Prostate gland (tissue), 2 donors: Measurements from ENCODE around the gene GTF2F1. TPM values are rescaled to one million over a fixed set of nuclear protein-coding genes. Genes with fewer than 3 reads are reported as not detected.

Experiments used
- DNase-seq: peaks from one replicate; pipeline ENCODE4 v3.0.0-alpha.2; 2019; ENCODE audit warnings: low spot score
- H3K27ac ChIP-seq, 2 donors: fragments of 200-600 bp; sonication (generic); 2 replicates each; pipeline ENCODE4 v1.5.1; 2017 to 2019
- H3K27me3 ChIP-seq: fragments of 200-600 bp; sonication (generic); replicated peaks from 2 replicates; pipeline ENCODE4 v1.5.1; 2019; ENCODE audit not compliant: insufficient read depth
- H3K36me3 ChIP-seq, 2 donors: fragments of 200-600 bp; sonication (generic); 1 replicate in 1 of 2; 2 replicates in 1 of 2; pipeline versions ENCODE4 v1.5.1 to v1.8.1; 2017 to 2019
- H3K4me1 ChIP-seq: fragments of 200-600 bp; sonication (generic); replicated peaks from 2 replicates; pipeline ENCODE4 v1.5.1; 2019
- H3K4me3 ChIP-seq, 2 donors: fragments of 200-600 bp; sonication (generic); 2 replicates each; pipeline ENCODE4 v1.5.1; 2017 to 2019
- H3K9me3 ChIP-seq: fragments of 200-600 bp; sonication (generic); 2 replicates; pipeline ENCODE4 v1.5.1; 2017
- POLR2A ChIP-seq: fragments of 450-650 bp; IDR thresholded peaks from one replicate; pipeline ENCODE4 v1.6.1; 2016; ENCODE audit warnings: antibody characterized with exemption, mild to moderate bottlenecking
- POLR2AphosphoS5 ChIP-seq: sonication (generic); formaldehyde crosslinking; IDR thresholded peaks from one replicate; pipeline ENCODE4 v1.6.1; 2017; ENCODE audit warnings: antibody characterized with exemption
- WGBS: methylation state at CpG from one replicate; pipeline ENCODE4 v1.1.5; 2018; 5-methylcytosine and 5-hydroxymethylcytosine counted together
- intact Hi-C: fragments of 100-400 bp; cut with DNase I; formaldehyde crosslinking; loops from one replicate; pipeline ENCODE4 v1.14.2; 2022
- microRNA-seq: library from miRNA; unstranded; fragments of <30 nt; microRNA quantifications from one replicate; pipeline ENCODE4, GENCODE V29; 2016
- small RNA-seq, 2 donors: library from RNA; depleted of rRNA; stranded (forward); fragments of <200 nt; gene quantifications; one replicate each; pipeline ENCODE3, GENCODE V24; 2016
- total RNA-seq, 2 donors: library from RNA; depleted of rRNA; stranded (reverse); fragments of >200 nt; gene quantifications; one replicate each; pipeline ENCODE4 v1.1.0, GENCODE V29; 2016
- TF ChIP-seq, protein P1 (sequence below), 4 experiments: fragments of 200-600 bp in 2 of 4; fragments of 450-650 bp in 2 of 4; sonication (generic) in 2 of 4; IDR thresholded peaks; 1 replicate in 3 of 4; 2 replicates in 1 of 4; pipeline ENCODE4 v1.5.1; 2016 to 2019; ENCODE audit warnings: antibody characterized with exemption in 4 of 4, mild to moderate bottlenecking in 2 of 4, moderate library complexity in 2 of 4

The GTF2F1 gene
- total RNA-seq, 2 donors from 2014 or later: 70.7 to 82.7 TPM

- Histone ChIP-seq H3K27ac (no peak overlapping the region), H3K4me3 (no peak overlapping the region), H3K9me3 (no peaks in the 10 kb centered on the region), H3K4me1 (no peaks in the 10 kb centered on the region), H3K36me3 (no peaks in the 10 kb centered on the region), H3K27me3 (no peaks in the 10 kb centered on the region)
- intact Hi-C loops: no loop called here
- DNase-seq: no peak
- TF ChIP-seq POLR2AphosphoS5: no peak
- TF ChIP-seq, protein P1, sequence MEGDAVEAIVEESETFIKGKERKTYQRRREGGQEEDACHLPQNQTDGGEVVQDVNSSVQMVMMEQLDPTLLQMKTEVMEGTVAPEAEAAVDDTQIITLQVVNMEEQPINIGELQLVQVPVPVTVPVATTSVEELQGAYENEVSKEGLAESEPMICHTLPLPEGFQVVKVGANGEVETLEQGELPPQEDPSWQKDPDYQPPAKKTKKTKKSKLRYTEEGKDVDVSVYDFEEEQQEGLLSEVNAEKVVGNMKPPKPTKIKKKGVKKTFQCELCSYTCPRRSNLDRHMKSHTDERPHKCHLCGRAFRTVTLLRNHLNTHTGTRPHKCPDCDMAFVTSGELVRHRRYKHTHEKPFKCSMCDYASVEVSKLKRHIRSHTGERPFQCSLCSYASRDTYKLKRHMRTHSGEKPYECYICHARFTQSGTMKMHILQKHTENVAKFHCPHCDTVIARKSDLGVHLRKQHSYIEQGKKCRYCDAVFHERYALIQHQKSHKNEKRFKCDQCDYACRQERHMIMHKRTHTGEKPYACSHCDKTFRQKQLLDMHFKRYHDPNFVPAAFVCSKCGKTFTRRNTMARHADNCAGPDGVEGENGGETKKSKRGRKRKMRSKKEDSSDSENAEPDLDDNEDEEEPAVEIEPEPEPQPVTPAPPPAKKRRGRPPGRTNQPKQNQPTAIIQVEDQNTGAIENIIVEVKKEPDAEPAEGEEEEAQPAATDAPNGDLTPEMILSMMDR (IDR thresholded peaks at IDR 0.05): no peak
- TF ChIP-seq POLR2A: no peak
- 89% methylated on average over 6 of the region's 6 CpGs for WGBS
These were observed 58.3 kb downstream of the GTF2F1 start for GRCh38 chr19:6334490-6335285.

- TF ChIP-seq POLR2AphosphoS5 (peak; percentile 56), POLR2A (no peak)
- 59% methylated on average over 17 of the region's 17 CpGs for WGBS
- no peaks in the 10 kb centered on the region for H3K36me3 ChIP-seq
- H3K27ac ChIP-seq: peak within 1 kb of the TSS; percentile 33 to 39
- no peaks in the 10 kb centered on the region for H3K9me3 ChIP-seq
- intact Hi-C loops: no loop called here
- H3K4me3 ChIP-seq: no peak within 1 kb of the TSS
- DNase-seq: peak; percentile 50
- H3K27me3 ChIP-seq: no peaks in the 10 kb centered on the region
- H3K4me1 ChIP-seq: no peaks in the 10 kb centered on the region
These were observed 59.5 kb downstream of the GTF2F1 start, which contains the start of gene ACER1 for GRCh38 chr19:6333439-6333838. Gene ACER1 (minus strand): TSS chr19:6333612. CDS start chr19:6333551, 61 bp downstream.

Small RNAs within 50 kb of the gene (microRNA-seq; reads per million reads assigned to microRNA genes)
- gene MIR3940: 7.5 reads per million, percentile 48 among the genes with 10 or more reads in this experiment
- not detected for gene MIR6790
- gene MIR6885: 0.75 reads per million

Small RNAs within 50 kb of the gene (small RNA-seq; reads per million reads assigned to genes)
- gene MIR6790: 0 reads per million in 2 donors
- gene MIR6885: 0 reads per million in 2 donors

Other genes with a start within 250 kb of the GTF2F1 start
- 10 to 100 TPM; 39.9 to 41.4 TPM for gene MLLT1, start 113.2 kb downstream of the GTF2F1 start, total RNA-seq
- 1 to 10 TPM in 1 of 2 donors, not detected in 1; 5.3 TPM for gene ACER1, start 59.6 kb downstream of the GTF2F1 start, total RNA-seq
- 10 to 100 TPM; 85.1 to 88.5 TPM for gene CLPP, start 31.6 kb downstream of the GTF2F1 start, total RNA-seq
- gene ALKBH7, start 20.4 kb downstream of the GTF2F1 start, total RNA-seq: 100 to 1,000 TPM; 101 to 111 TPM
- 1 to 10 TPM; 1.1 to 2.2 TPM for gene PSPN, start 17.2 kb downstream of the GTF2F1 start, total RNA-seq
- gene KHSRP, start 31.6 kb upstream of the GTF2F1 start, total RNA-seq: 100 to 1,000 TPM; 146 to 277 TPM
- gene SLC25A41, start 40.6 kb upstream of the GTF2F1 start, total RNA-seq: under 1 TPM; 0.18 to 0.57 TPM
- 10 to 100 TPM; 66.2 to 91.3 TPM for gene SLC25A23, start 66.6 kb upstream of the GTF2F1 start, total RNA-seq
- gene CRB3, start 71.1 kb upstream of the GTF2F1 start, total RNA-seq: 10 to 100 TPM; 23.1 to 39.3 TPM
- gene DENND1C, start 88.6 kb upstream of the GTF2F1 start, total RNA-seq: 1 to 10 TPM in 1 of 2 donors, under 1 TPM in 1; 0.91 to 1.4 TPM
- 100 to 1,000 TPM in 1 of 2 donors, under 1 TPM in 1; 0.23 to 100 TPM for gene TUBB4A, start 109.1 kb upstream of the GTF2F1 start, total RNA-seq
- 1 to 10 TPM in 1 of 2 donors, not detected in 1; 4.5 TPM for gene TNFSF9, start 137.9 kb upstream of the GTF2F1 start, total RNA-seq
- gene CD70, start 198.0 kb upstream of the GTF2F1 start, total RNA-seq: not detected